IgD-negative memory B cell (primary cell): ENCODE data around the gene DPCD. TPM values are rescaled to one million over a fixed set of nuclear protein-coding genes. Genes with fewer than 3 reads are reported as not detected.
A peak's percentile ranks its signal among the peaks of the same experiment; 100 is the strongest.
"Not testable (repeated sequence)": the region's sequence is repeated elsewhere in the genome, so short reads cannot be mapped to it uniquely, and the experiment has no call there.

Experiments used
- H3K27ac Mint-ChIP-seq, 3 donors: one replicate each; pipeline ENCODE4 v1.8.0; 2020 to 2022; ENCODE audit warnings: mild to moderate bottlenecking in 3 of 3, mixed read lengths in 3 of 3, moderate library complexity in 1 of 3
- H3K27me3 Mint-ChIP-seq: one replicate; pipeline ENCODE4 v1.8.0; 2021; ENCODE audit warnings: mixed read lengths
- H3K36me3 Mint-ChIP-seq: one replicate; pipeline ENCODE4 v1.8.0; 2020; ENCODE audit warnings: mild to moderate bottlenecking, mixed read lengths
- H3K4me1 Mint-ChIP-seq, 3 donors: one replicate each; pipeline ENCODE4 v1.8.0; 2020 to 2022; ENCODE audit warnings: mixed read lengths in 3 of 3, mild to moderate bottlenecking in 1 of 3
- H3K4me3 Mint-ChIP-seq, 4 donors: one replicate each; pipeline ENCODE4 v1.8.0; 2020 to 2022; ENCODE audit warnings: mild to moderate bottlenecking in 4 of 4, mixed read lengths in 4 of 4, moderate library complexity in 3 of 4
- H3K9me3 Mint-ChIP-seq, 3 donors: one replicate each; pipeline ENCODE4 v1.8.0; 2020 to 2021; ENCODE audit warnings: mixed read lengths in 3 of 3, mild to moderate bottlenecking in 1 of 3
- polyA plus RNA-seq: library from polyadenylated mRNA; unstranded; fragments of 300-500 nt; fragmentation: Illumina TruSeq; gene quantifications from one replicate; pipeline ENCODE4 v1.2.3, GENCODE V29; 2021

Gene DPCD
- polyA plus RNA-seq, 1 donor from 2014 or later: 2.2 TPM

GRCh38 chr10:101616415-101617101 lies 28.4 kb downstream of the DPCD start:
- Mint-ChIP-seq H3K36me3 (peaks cover 2% of the 10 kb centered on the region), H3K4me1 (peaks cover 6 to 17% (median 8%) of the 10 kb centered on the region in 3 donors), H3K4me3 (no peak overlapping the region), H3K27me3 (no peaks in the 10 kb centered on the region), H3K27ac (peak overlapping the region in 1 of 3 donors; percentile 11), H3K9me3 (no peaks in the 10 kb centered on the region)

GRCh38 chr10:101617102-101617823 lies 29.1 kb downstream of the DPCD start:
- Mint-ChIP-seq H3K36me3 (peaks cover 7% of the 10 kb centered on the region), H3K9me3 (no peaks in the 10 kb centered on the region), H3K4me3 (peak overlapping the region in 1 of 4 donors; percentile 3), H3K4me1 (peaks cover 4 to 17% (median 8%) of the 10 kb centered on the region in 3 donors), H3K27ac (peak overlapping the region; percentile 12 to 94 (median 60)), H3K27me3 (no peaks in the 10 kb centered on the region)

- Mint-ChIP-seq H3K4me1 (peaks cover 4 to 17% (median 10%) of the 10 kb centered on the region in 3 donors), H3K9me3 (no peaks in the 10 kb centered on the region), H3K27ac (peak overlapping the region; percentile 12 to 94 (median 82)), H3K4me3 (peak overlapping the region in 2 of 4 donors; percentile 3 to 41), H3K27me3 (no peaks in the 10 kb centered on the region), H3K36me3 (peaks cover 7% of the 10 kb centered on the region)
These were observed 29.9 kb downstream of the DPCD start for GRCh38 chr10:101617824-101618568.

GRCh38 chr10:101618871-101619270 lies 30.8 kb downstream of the DPCD start:
- H3K36me3 Mint-ChIP-seq: peaks cover 11% of the 10 kb centered on the region
- H3K9me3 Mint-ChIP-seq: peaks cover 0 to 2% (median 0%) of the 10 kb centered on the region in 3 donors
- H3K27me3 Mint-ChIP-seq: no peaks in the 10 kb centered on the region
- H3K4me1 Mint-ChIP-seq: peaks cover 5 to 17% (median 10%) of the 10 kb centered on the region in 3 donors
- no peak overlapping the region for H3K27ac Mint-ChIP-seq
- H3K4me3 Mint-ChIP-seq: no peak overlapping the region

GRCh38 chr10:101619983-101620382 lies 31.9 kb downstream of the DPCD start:
- H3K27ac Mint-ChIP-seq: peak overlapping the region in 1 of 3 donors; percentile 89
- peak overlapping the region in 1 of 4 donors; percentile 63 for H3K4me3 Mint-ChIP-seq

GRCh38 chr10:101623528-101623927 lies 35.4 kb downstream of the DPCD start:
- no peaks in the 10 kb centered on the region for H3K27me3 Mint-ChIP-seq
- peaks cover 12% of the 10 kb centered on the region for H3K36me3 Mint-ChIP-seq
- no peak overlapping the region for H3K27ac Mint-ChIP-seq
- H3K4me1 Mint-ChIP-seq: peaks cover 7 to 18% (median 16%) of the 10 kb centered on the region in 3 donors
- H3K9me3 Mint-ChIP-seq: peaks cover 0 to 2% (median 0%) of the 10 kb centered on the region in 3 donors
- no peak overlapping the region for H3K4me3 Mint-ChIP-seq

More at GRCh38 chr10:101619983-101620382, 31.9 kb downstream of the DPCD start:
- H3K9me3 Mint-ChIP-seq: peaks cover 0 to 2% (median 0%) of the 10 kb centered on the region in 3 donors
- peaks cover 7 to 22% (median 14%) of the 10 kb centered on the region in 3 donors for H3K4me1 Mint-ChIP-seq
- no peaks in the 10 kb centered on the region for H3K27me3 Mint-ChIP-seq
- H3K36me3 Mint-ChIP-seq: peaks cover 14% of the 10 kb centered on the region

GRCh38 chr10:101624526-101625102 lies 36.5 kb downstream of the DPCD start:
- peaks cover 0 to 2% (median 0%) of the 10 kb centered on the region in 3 donors for H3K9me3 Mint-ChIP-seq
- H3K4me1 Mint-ChIP-seq: peaks cover 7 to 16% (median 16%) of the 10 kb centered on the region in 3 donors
- H3K36me3 Mint-ChIP-seq: peaks cover 12% of the 10 kb centered on the region
- peak overlapping the region in 1 of 4 donors; percentile 18 for H3K4me3 Mint-ChIP-seq
- H3K27ac Mint-ChIP-seq: no peak overlapping the region
- no peaks in the 10 kb centered on the region for H3K27me3 Mint-ChIP-seq

- peaks cover 14% of the 10 kb centered on the region for H3K36me3 Mint-ChIP-seq
- no peak overlapping the region for H3K27ac Mint-ChIP-seq
- peaks cover 7 to 19% (median 13%) of the 10 kb centered on the region in 3 donors for H3K4me1 Mint-ChIP-seq
- peaks cover 0 to 2% (median 0%) of the 10 kb centered on the region in 3 donors for H3K9me3 Mint-ChIP-seq
- no peak overlapping the region for H3K4me3 Mint-ChIP-seq
- no peaks in the 10 kb centered on the region for H3K27me3 Mint-ChIP-seq
These were observed 37.8 kb downstream of the DPCD start for GRCh38 chr10:101625821-101626412.

- Mint-ChIP-seq H3K9me3 (no peaks in the 10 kb centered on the region), H3K27me3 (no peaks in the 10 kb centered on the region), H3K36me3 (peaks cover 3% of the 10 kb centered on the region), H3K4me1 (peaks cover 3 to 12% (median 8%) of the 10 kb centered on the region in 3 donors), H3K27ac (peak overlapping the region in 1 of 3 donors; percentile 14), H3K4me3 (no peak overlapping the region)
These were observed 41.9 kb downstream of the DPCD start for GRCh38 chr10:101629837-101630632.

- peaks cover 3% of the 10 kb centered on the region for H3K36me3 Mint-ChIP-seq
- H3K4me1 Mint-ChIP-seq: peaks cover 2 to 9% (median 2%) of the 10 kb centered on the region in 3 donors
- H3K4me3 Mint-ChIP-seq: no peak overlapping the region
- no peaks in the 10 kb centered on the region for H3K27me3 Mint-ChIP-seq
- no peaks in the 10 kb centered on the region for H3K9me3 Mint-ChIP-seq
- H3K27ac Mint-ChIP-seq: no peak overlapping the region
These were observed 42.5 kb downstream of the DPCD start for GRCh38 chr10:101630633-101630920.

- peaks cover 5% of the 10 kb centered on the region for H3K36me3 Mint-ChIP-seq
- no peak overlapping the region for H3K4me3 Mint-ChIP-seq
- H3K4me1 Mint-ChIP-seq: peaks cover 0 to 7% (median 2%) of the 10 kb centered on the region in 3 donors
- no peaks in the 10 kb centered on the region for H3K27me3 Mint-ChIP-seq
- no peaks in the 10 kb centered on the region for H3K9me3 Mint-ChIP-seq
- H3K27ac Mint-ChIP-seq: peak overlapping the region in 1 of 3 donors; percentile 5
These were observed 43.8 kb downstream of the DPCD start for GRCh38 chr10:101631821-101632475.

- not testable (repeated sequence) for H3K4me3 Mint-ChIP-seq, H3K36me3 Mint-ChIP-seq, H3K27me3 Mint-ChIP-seq, H3K9me3 Mint-ChIP-seq, H3K27ac Mint-ChIP-seq, H3K4me1 Mint-ChIP-seq
These were observed 45.4 kb downstream of the DPCD start for GRCh38 chr10:101633510-101633909.

- Mint-ChIP-seq H3K4me3 (no peak overlapping the region), H3K27me3 (no peaks in the 10 kb centered on the region), H3K27ac (peak overlapping the region in 1 of 3 donors; percentile 74), H3K36me3 (peaks cover 6% of the 10 kb centered on the region), H3K4me1 (peaks cover 0 to 8% (median 0%) of the 10 kb centered on the region in 3 donors), H3K9me3 (no peaks in the 10 kb centered on the region)
These were observed 51.2 kb downstream of the DPCD start for GRCh38 chr10:101639141-101639900.
